ENCODE measurements around the gene PRPSAP1. TPM values are rescaled to one million over a fixed set of nuclear protein-coding genes. Genes with fewer than 3 reads are reported as not detected.

Gene PRPSAP1
- polyA plus RNA-seq, 3 donors = 45.8 to 58.2 (median 51.2) TPM

- no peaks in the 10 kb centered on the region for H4K20me1 ChIP-seq (ENCODE audit: insufficient read depth, low read length)
- H3K36me3 ChIP-seq (replicated peaks in 1 of 2; ENCODE audit: control insufficient read depth in 1 of 2, insufficient read depth in 2 of 2, low read length in 2 of 2) = peaks cover 0 to 5% of the 10 kb centered on the region in 2 donors
- no peaks in the 10 kb centered on the region for H3K27me3 ChIP-seq (ENCODE audit: control insufficient read depth in 2 of 2, insufficient read depth in 2 of 2, low read length in 2 of 2)
- H3K27ac ChIP-seq (ENCODE audit: low read depth in 1 of 2, low read length in 2 of 2) = no peak overlapping the region
- no peaks in the 10 kb centered on the region for H3K4me1 Mint-ChIP-seq
- H2AFZ ChIP-seq (ENCODE audit: insufficient read depth, low read depth, low read length, poor library complexity, severe bottlenecking) = no peak overlapping the region
- H3K79me2 ChIP-seq (ENCODE audit: insufficient read depth, low read length) = no peaks in the 10 kb centered on the region
- H3K9me3 Mint-ChIP-seq = peaks cover 0 to 5% (median 0%) of the 10 kb centered on the region in 7 donors
- H3K9ac ChIP-seq (ENCODE audit: insufficient read depth, low read length, poor library complexity, severe bottlenecking) = no peak overlapping the region
- H3K36me3 Mint-ChIP-seq = peaks cover 0 to 13% of the 10 kb centered on the region in 2 donors
- H3K4me1 ChIP-seq (ENCODE audit: control insufficient read depth in 1 of 2, insufficient read depth in 2 of 2, low read length in 2 of 2) = no peaks in the 10 kb centered on the region
- H3K27me3 Mint-ChIP-seq (ENCODE audit: low read depth in 3 of 3) = peaks cover 0 to 5% (median 0%) of the 10 kb centered on the region in 3 donors
- intact Hi-C loops (cut with micrococcal nuclease) = loop anchor here in 1 of 2 donors (5.0 kb wide), 1 partner anchor 78 kb away; the partner anchor contains the start of gene SPHK1
- no peak overlapping the region for H3K4me2 ChIP-seq (replicated peaks; ENCODE audit: extremely low read depth, low read length, poor library complexity, severe bottlenecking)
- no peak for DNase-seq
- no peaks in the 10 kb centered on the region for H3K9me3 ChIP-seq (replicated peaks in 1 of 2; ENCODE audit: control insufficient read depth in 1 of 2, insufficient read depth in 1 of 2, low read length in 2 of 2)
- H3K4me3 ChIP-seq (replicated peaks in 1 of 3; ENCODE audit: low read depth in 2 of 3, low read length in 3 of 3) = no peak overlapping the region
- H3K27ac Mint-ChIP-seq = no peak overlapping the region
- TF ChIP-seq CTCF (IDR thresholded peaks at IDR 0.05) = no peak
- H3K4me3 Mint-ChIP-seq = no peak overlapping the region
- 89% methylated on average over 9 of the region's 17 CpGs for WGBS (ENCODE audit: insufficient coverage)
Measured at GRCh38 chr17:76304226-76305134, 49.2 kb downstream of the PRPSAP1 start.

GRCh38 chr17:76297436-76297835, 56.3 kb downstream of the PRPSAP1 start:
- Histone ChIP-seq H3K9ac (ENCODE audit: insufficient read depth, low read length, poor library complexity, severe bottlenecking) (no peak overlapping the region), H3K4me3 (replicated peaks in 1 of 3; ENCODE audit: low read depth in 2 of 3, low read length in 3 of 3) (no peak overlapping the region), H4K20me1 (ENCODE audit: insufficient read depth, low read length) (no peaks in the 10 kb centered on the region), H3K36me3 (replicated peaks in 1 of 2; ENCODE audit: control insufficient read depth in 1 of 2, insufficient read depth in 2 of 2, low read length in 2 of 2) (no peaks in the 10 kb centered on the region), H3K27ac (ENCODE audit: low read depth in 1 of 2, low read length in 2 of 2) (no peak overlapping the region), H3K4me2 (replicated peaks; ENCODE audit: extremely low read depth, low read length, poor library complexity, severe bottlenecking) (no peak overlapping the region), H3K4me1 (ENCODE audit: control insufficient read depth in 1 of 2, insufficient read depth in 2 of 2, low read length in 2 of 2) (no peaks in the 10 kb centered on the region), H3K9me3 (replicated peaks in 1 of 2; ENCODE audit: control insufficient read depth in 1 of 2, insufficient read depth in 1 of 2, low read length in 2 of 2) (no peaks in the 10 kb centered on the region), H3K79me2 (ENCODE audit: insufficient read depth, low read length) (no peaks in the 10 kb centered on the region), H2AFZ (ENCODE audit: insufficient read depth, low read depth, low read length, poor library complexity, severe bottlenecking) (no peak overlapping the region), H3K27me3 (ENCODE audit: control insufficient read depth in 2 of 2, insufficient read depth in 2 of 2, low read length in 2 of 2) (no peaks in the 10 kb centered on the region)
- Mint-ChIP-seq H3K36me3 (peaks cover 3 to 6% of the 10 kb centered on the region in 2 donors), H3K4me3 (no peak overlapping the region), H3K9me3 (no peaks in the 10 kb centered on the region), H3K4me1 (peaks cover 1% of the 10 kb centered on the region), H3K27ac (no peak overlapping the region), H3K27me3 (ENCODE audit: low read depth in 3 of 3) (peaks cover 0 to 5% (median 2%) of the 10 kb centered on the region in 3 donors)
- TF ChIP-seq CTCF (IDR thresholded peaks at IDR 0.05) = no peak
- WGBS (ENCODE audit: insufficient coverage) = 100% methylated on average over 2 of the region's 3 CpGs
- intact Hi-C loops (cut with micrococcal nuclease) = loop anchor here in 1 of 2 donors (5.0 kb wide), 2 partner anchors 175 to 285 kb away; no protein-coding TSS in a partner anchor
- no peak for DNase-seq
